Stimulated activated CD4-positive, alpha-beta T cell treated with anti-CD3 and anti-CD28 coated beads, Interleukin-2, amount 100 ng/mL, for 24 hours (primary cell): ENCODE measurements around the gene PPM1D.
A peak's percentile ranks its signal among the peaks of the same experiment; 100 is the strongest.
"Not testable (repeated sequence)": the region's sequence is repeated elsewhere in the genome, so short reads cannot be mapped to it uniquely, and the experiment has no call there.

Source experiments
- DNase-seq, 2 donors: peaks; one replicate each; pipeline ENCODE4 v3.0.0-alpha.2; 2020

The PPM1D gene

DNA sequence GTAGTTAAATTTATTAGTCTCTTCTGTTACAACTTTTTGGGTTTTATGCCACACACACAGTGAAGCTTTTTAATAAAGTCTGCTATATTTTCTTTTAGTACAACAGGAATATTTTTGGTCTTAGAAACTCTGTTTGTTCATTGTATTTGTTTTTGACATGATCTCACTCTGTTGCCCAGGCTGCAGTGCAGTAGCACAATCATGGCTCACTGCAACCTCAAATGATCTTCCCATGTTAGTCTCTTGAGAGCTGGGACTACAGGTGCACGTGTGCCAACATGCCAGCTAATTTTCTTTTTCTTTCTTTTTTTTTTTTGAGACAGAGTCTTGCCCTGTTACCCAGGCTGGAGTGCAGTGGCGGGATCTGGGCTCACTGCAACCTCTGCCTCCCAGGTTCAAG, 27.1 kb downstream of the PPM1D start:
- no peak for DNase-seq

DNA sequence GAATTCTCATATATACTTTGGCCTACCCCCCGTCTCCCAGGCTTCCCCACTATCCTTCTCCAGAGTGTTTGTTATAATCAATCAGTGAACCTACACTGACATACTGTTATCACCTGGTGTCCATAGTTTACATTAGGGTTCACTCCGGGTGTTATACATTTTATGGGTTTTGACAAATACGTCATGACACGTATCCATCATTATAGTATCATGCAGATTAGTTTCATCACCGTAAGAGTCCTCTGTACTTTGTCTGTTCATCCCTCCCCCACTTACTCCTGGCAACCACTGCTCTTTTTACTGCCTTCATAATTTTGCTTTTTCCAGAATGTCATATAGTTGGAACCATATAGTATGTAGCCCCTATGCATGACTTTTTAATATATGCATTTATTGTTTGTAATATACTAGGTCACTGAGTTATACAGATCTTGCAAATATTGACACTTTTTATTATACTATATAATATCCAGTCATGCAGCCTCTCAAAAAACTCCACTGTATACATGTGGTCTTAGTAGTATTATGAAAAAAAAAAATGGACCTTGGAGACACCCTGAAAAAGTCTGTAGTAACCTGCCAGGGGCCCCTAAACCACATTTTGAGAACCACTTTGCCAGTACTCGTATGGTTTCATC, 28.4 kb downstream of the PPM1D start:
- no peak for DNase-seq

GRCh38 chr17:60629120-60629519, 29.1 kb downstream of the PPM1D start:
- DNase-seq = no peak

DNA sequence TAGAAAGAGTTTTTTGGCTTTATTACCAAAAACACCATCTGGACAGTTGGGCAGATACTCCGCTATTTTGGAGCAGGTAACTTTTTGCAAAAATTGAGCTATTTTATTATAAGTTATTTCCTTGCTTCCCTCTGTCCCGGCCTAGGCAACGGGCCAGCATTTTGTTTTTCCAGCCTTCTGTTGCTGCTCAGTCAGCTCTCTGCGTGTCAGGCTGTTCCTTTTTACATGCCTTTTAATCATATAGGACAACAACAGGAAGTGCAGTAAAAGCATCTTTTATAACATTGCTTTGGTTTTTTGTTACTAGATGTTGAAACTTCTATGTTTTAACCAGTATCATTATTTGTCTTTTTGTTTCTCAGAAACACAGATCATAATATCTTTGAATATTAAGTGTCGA, 30.4 kb downstream of the PPM1D start:
- DNase-seq = no peak

DNA sequence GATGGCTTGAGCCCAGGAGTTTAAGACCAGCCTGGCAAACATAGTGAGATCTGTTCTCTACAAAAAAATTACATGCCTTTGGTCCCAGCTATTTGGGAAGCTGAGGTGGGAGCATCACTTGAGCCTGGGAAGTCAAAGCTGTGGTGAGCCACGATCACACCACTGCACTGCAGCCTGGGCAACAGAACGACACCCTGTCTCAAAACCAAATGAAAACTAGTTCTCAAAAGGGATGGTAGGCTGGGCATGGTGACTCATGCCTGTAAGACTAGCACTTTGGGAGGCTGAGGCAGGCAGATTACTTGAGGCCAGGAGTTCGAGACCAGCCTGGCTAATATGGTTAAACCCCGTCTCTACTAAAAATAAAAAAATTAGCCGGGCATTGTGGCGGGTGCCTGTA, 31.1 kb downstream of the PPM1D start:
- no peak for DNase-seq

GRCh38 chr17:60637683-60638082, 37.7 kb downstream of the PPM1D start:
- no peak for DNase-seq

GRCh38 chr17:60639019-60639330, 39.0 kb downstream of the PPM1D start:
- no peak for DNase-seq

GRCh38 chr17:60640503-60640902, 40.5 kb downstream of the PPM1D start:
- DNase-seq = no peak

DNA sequence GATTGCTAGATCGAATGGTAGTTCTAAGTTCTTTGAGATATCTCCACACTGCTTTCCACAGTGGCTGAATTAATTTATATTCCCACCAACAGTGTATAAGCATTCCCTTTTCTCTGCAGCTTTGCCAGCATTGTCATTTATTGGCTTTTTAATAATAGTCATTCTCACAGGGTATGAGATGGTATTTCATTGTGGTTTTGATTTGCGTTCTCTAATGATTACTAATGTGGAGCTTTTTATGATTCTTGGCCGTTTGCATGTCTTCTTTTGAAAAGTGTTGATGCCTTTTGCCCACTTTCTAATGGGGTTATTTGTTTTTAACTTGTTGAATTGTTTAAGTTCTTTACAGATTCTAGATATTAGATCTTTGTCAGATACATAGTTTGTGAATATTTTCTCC, 41.1 kb downstream of the PPM1D start:
- no peak for DNase-seq

DNA sequence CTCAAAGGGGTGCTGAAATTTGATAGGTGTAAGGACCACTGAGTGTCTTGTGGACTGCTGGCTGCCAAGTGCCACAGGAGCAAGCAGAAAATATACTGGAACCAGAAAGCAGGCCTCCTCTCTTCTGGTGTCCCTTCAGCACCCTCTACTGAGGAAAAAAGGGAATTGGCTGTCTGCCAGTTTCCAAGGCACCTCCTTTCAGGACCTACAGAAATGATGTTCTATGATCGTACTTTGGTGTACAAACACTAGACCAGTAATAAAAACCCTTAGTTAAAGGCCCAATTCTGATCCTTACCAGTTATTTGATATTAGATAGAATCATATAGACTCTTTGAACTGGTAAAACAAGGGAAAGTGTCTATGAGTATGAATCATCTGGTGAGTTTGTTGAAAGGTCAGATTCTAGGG, 41.8 kb downstream of the PPM1D start:
- peak; percentile 42 to 45 for DNase-seq

GRCh38 chr17:60645918-60646523, 46.0 kb downstream of the PPM1D start:
- DNase-seq = no peak

GRCh38 chr17:60646701-60647100, 46.7 kb downstream of the PPM1D start:
- DNase-seq = no peak

DNA sequence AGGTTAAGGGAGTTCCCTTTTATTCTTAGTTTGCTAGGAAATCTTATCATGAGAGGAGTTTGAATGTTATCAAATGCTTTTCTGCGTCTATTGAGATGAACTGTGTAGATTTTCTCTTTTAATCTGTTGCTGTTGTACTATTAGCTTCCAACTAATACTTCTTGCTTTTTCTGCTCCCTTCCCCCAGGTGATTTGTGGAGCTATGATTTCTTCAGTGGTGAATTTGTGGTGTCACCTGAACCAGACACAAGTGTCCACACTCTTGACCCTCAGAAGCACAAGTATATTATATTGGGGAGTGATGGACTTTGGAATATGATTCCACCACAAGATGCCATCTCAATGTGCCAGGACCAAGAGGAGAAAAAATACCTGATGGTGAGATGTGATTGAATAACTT, 47.7 kb downstream of the PPM1D start:
- DNase-seq = no peak

DNA sequence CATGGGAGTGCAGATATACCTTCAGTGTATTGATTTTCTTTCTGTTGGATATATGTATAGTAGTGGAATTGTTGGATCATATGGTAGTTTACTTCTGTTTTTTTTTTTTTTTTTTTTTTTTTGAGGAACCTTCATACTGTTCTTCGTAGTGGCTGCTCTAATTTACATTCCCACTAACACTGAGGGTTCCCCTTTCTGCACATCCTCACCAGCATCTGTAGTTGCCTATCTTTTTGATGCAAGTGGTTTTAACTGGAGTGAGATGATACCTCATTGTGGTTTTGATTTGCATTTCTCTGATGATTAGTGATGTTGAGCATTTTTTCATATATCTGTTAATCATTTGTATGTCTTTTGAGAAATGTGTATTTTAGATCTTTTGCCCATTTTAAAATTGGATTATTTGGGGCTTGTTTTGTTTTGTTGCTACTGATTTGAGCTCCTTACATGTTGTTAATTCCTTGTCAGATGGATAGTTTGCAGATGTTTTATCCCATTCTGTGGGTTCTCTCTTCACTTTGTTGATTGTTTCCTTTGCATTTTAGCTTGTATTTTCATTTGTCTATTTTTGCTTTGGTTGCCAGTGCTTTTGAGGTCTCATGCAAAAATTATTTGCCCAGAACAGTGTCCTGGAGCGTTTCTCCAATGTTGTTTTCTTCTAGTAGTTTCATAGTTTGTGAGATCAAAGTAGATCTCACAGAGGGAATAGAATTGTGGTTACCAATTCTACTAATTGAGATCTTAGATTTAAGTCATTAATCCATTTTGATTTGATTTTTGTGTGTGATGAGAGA, 52.7 kb downstream of the PPM1D start:
- no peak for DNase-seq

- no peak for DNase-seq
Observed at GRCh38 chr17:60653569-60653968, 53.6 kb downstream of the PPM1D start.

DNA sequence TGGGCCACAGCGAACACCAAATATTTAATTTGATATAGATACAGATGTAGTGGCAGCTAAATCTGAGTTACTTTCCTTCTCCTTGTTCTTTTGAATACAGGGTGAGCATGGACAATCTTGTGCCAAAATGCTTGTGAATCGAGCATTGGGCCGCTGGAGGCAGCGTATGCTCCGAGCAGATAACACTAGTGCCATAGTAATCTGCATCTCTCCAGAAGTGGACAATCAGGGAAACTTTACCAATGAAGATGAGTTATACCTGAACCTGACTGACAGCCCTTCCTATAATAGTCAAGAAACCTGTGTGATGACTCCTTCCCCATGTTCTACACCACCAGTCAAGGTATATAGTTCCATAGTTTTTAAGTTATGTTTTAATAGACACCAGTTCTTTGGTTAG, 56.5 kb downstream of the PPM1D start:
- no peak for DNase-seq

DNA sequence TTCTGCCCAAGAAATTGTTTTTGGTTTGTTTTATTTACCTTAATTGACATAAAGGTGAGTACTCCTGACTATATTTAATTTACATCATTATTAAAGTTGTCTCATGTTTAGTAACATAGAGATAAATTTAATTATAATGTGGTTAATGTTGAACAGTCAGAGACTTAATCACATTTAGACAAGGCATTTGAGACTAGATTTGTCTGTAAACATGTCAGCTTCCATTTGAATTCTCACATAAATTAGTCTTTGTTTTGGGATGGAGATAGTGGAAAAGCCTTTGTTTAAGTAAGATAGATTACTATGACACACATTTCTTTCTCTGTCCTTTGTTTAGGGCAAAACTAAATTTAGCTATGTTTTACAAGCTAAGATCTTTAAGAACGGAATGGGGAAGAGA, 59.2 kb downstream of the PPM1D start:
- no peak for DNase-seq

DNA sequence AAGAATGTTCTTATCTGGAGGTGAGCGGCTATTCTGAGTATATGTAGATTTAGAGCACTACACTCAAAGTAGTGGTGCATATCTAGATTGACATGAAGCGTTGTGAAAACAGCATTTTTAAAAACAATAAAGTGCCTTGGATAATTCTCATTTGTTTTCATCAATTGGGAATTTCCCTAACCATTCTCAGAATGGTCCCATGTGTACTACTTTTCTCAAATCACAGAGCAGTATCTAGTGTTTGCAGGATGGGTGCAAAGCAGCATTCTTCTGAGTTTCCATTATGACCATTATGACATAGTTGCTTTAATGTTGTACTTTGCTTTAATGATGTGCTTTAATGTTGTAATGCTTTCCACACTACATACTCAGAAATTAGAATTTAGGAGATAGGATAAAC, 61.5 kb downstream of the PPM1D start:
- DNase-seq = no peak

GRCh38 chr17:60664022-60664421, 64.0 kb downstream of the PPM1D start:
- no peak for DNase-seq

- no peak for DNase-seq
Observed at GRCh38 chr17:60665602-60666001, 65.6 kb downstream of the PPM1D start.

GRCh38 chr17:60668741-60669140, 68.7 kb downstream of the PPM1D start:
- DNase-seq = not testable (repeated sequence)

DNA sequence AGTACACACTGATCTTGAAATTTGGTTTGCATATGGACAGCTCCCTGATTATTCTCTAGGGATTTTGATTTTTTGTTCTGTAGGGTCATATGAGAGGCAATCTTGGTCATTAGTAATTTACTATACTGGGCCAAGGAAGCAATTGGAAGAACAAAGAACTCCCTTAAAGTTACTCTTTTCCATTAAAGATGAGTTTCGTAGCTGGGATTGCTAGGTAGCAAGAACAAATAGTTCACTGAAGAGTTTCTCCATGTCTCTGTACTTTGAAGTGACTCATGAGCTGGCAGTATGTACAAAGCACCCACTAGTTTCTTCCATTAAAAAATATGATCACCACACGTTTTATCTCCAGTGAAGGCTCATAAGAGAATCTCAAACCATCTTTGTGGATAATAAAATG, 71.5 kb downstream of the PPM1D start:
- DNase-seq = no peak

DNA sequence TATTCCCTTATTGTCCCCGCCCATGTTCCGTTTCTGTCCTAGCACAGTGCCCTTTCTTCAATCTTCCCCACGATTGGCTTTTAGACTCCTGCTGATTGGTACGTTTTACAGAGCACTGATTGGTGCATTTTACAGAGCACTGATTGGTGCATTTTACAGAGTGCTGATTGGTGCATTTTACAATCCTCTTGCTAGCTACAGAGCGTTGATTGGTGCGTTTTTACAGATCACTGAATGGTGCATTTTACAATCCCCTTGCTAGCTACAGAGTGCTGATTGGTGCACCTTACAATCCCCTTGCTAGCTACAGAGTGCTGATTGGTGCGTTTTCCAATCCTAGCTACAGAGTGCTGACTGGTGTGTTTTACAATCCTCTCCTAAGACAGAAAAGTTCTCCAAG, 74.6 kb downstream of the PPM1D start:
- not testable (repeated sequence) for DNase-seq

DNA sequence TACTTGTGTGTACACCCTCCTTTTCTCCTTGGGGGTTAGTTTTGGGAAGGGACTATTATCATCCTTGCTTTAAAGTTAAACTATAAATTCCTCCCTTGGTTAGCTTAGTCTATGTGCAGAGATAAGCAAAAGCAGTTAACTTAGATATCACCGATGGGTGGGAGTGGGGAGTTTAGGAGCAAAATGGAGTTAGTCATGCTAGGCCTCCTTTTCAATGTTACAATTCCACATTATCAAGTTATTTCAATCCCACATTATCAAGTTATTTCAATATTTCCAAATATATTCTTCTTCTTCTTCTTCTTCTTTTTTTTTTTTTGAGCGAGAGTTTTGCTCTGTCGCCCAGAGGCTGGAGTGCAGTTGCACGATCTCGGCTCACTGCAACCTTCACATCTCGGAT, 76.0 kb downstream of the PPM1D start:
- no peak for DNase-seq
